GM13977 (cell line): ENCODE results near the gene ZNF611.

Source experiments
- DNase-seq: peaks from one replicate; pipeline ENCODE4 v3.0.0; 2012; ENCODE audit warnings: low spot score
- CTCF ChIP-seq: IDR thresholded peaks from 2 replicates; pipeline ENCODE4 v1.5.1; 2012; ENCODE audit warnings: mild to moderate bottlenecking, control low read depth; ENCODE audit not compliant: insufficient read depth; ENCODE audit errors: extremely low read depth, missing control alignments
- in situ Hi-C: fragments of 300-500 bp; cut with MboI; formaldehyde crosslinking; loops from one replicate; pipeline ENCODE4 v1.12.0; 2022; ENCODE audit warnings: low sequenced_read_pairs, low pct_unique_long_range_greater_than_20kb, mixed read lengths, inconsistent platforms; ENCODE audit not compliant: unreplicated experiment

ZNF611 gene

DNA sequence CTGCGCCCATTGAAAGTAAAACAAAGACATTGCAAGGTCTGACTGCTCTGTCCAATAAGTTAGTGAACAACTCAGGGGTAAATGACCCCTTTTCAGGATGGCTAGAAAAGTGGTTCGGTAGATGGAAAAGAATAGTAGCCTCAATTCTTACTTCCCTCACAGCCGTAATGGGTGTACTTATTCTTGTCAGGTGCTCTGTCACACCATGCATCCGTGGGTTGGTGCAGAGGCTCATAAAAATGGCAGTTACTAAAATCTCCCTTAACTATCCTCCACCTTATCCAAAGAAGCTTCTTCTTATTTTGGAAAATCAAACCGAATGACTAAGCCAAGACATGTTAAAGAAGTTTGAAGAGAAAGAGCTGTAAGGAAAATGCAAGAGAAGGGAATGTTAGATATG lies 65.3 kb downstream of the ZNF611 start:
- in situ Hi-C loops: no loop called here
- DNase-seq: no peak
- no peak for TF ChIP-seq CTCF

GRCh38 chr19:52667972-52668371 lies 66.9 kb downstream of the ZNF611 start:
- in situ Hi-C loops: no loop called here
- no peak for TF ChIP-seq CTCF
- DNase-seq: no peak

DNA sequence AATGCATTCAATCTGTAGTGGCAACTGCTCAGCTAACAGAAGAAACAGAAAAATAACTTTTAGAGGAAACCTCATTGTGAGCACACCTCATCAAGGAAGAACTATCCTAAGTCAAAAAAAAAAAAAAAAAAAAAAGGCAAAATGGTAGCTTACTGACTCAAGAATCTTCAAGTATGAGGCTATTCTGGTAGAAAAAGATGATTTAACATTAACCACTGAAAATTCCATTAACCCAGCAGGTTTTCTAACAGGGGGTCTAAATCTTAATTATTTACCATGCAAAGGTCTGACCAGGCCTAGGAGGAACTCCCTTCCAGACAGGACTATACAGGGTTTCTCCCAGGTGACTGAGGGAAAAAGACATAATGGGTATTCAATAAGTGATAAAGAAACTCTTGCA lies 68.3 kb downstream of the ZNF611 start:
- TF ChIP-seq CTCF: no peak
- in situ Hi-C loops: no loop called here
- DNase-seq: no peak

GRCh38 chr19:52665529-52665928 lies 69.3 kb downstream of the ZNF611 start:
- no peak for TF ChIP-seq CTCF
- no peak for DNase-seq
- in situ Hi-C loops: no loop called here

- DNase-seq: no peak
Observed at GRCh38 chr19:52665027-52665426, 69.8 kb downstream of the ZNF611 start.

GRCh38 chr19:52664461-52664860 lies 70.4 kb downstream of the ZNF611 start:
- no peak for DNase-seq
- in situ Hi-C loops: no loop called here
- TF ChIP-seq CTCF: no peak

More at GRCh38 chr19:52665027-52665426, 69.8 kb downstream of the ZNF611 start:
- TF ChIP-seq CTCF: no peak
- in situ Hi-C loops: no loop called here

- DNase-seq: no peak
- no peak for TF ChIP-seq CTCF
Observed at GRCh38 chr19:52662631-52663030, 72.2 kb downstream of the ZNF611 start.

More at GRCh38 chr19:52662631-52663030, 72.2 kb downstream of the ZNF611 start:
- in situ Hi-C loops: no loop called here
